ENCODE data around the gene TBX21.

DNA sequence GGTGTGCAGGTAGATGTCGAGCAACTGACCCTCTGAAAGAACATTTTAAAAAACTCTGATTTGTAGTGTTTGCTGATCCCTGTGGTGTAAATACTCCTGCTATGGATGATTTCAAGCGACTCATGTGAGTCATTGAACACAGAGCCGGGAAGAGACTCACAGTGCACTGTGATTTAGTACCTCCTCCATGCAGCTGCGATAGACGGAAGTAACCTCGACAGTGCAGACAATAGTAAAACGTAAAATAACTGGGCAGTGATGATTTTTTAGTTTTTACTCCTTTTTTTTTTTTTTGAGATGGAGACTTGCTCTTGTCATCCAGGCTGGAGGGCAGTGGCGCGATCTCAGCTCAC lies 8.7 kb downstream of the TBX21 start:
- TF ChIP-seq, protein P1, sequence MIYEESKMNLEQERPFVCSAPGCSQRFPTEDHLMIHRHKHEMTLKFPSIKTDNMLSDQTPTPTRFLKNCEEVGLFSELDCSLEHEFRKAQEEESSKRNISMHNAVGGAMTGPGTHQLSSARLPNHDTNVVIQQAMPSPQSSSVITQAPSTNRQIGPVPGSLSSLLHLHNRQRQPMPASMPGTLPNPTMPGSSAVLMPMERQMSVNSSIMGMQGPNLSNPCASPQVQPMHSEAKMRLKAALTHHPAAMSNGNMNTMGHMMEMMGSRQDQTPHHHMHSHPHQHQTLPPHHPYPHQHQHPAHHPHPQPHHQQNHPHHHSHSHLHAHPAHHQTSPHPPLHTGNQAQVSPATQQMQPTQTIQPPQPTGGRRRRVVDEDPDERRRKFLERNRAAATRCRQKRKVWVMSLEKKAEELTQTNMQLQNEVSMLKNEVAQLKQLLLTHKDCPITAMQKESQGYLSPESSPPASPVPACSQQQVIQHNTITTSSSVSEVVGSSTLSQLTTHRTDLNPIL (CRISPR knock-in tag; IDR thresholded peaks at IDR 0.05; ENCODE audit: low read depth), result no peak
- TF ChIP-seq, protein P2, sequence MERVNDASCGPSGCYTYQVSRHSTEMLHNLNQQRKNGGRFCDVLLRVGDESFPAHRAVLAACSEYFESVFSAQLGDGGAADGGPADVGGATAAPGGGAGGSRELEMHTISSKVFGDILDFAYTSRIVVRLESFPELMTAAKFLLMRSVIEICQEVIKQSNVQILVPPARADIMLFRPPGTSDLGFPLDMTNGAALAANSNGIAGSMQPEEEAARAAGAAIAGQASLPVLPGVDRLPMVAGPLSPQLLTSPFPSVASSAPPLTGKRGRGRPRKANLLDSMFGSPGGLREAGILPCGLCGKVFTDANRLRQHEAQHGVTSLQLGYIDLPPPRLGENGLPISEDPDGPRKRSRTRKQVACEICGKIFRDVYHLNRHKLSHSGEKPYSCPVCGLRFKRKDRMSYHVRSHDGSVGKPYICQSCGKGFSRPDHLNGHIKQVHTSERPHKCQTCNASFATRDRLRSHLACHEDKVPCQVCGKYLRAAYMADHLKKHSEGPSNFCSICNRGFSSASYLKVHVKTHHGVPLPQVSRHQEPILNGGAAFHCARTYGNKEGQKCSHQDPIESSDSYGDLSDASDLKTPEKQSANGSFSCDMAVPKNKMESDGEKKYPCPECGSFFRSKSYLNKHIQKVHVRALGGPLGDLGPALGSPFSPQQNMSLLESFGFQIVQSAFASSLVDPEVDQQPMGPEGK (CRISPR knock-in tag; IDR thresholded peaks at IDR 0.05; ENCODE audit: borderline replicate concordance), result no peak
- TF ChIP-seq ZNF8 (CRISPR knock-in tag; IDR thresholded peaks at IDR 0.05), result no peak
- no peak for TF ChIP-seq TOX (CRISPR knock-in tag; IDR thresholded peaks at IDR 0.05; ENCODE audit: borderline replicate concordance)
- TF ChIP-seq ZFP3 (CRISPR knock-in tag; IDR thresholded peaks at IDR 0.05), result no peak
- no peak for TF ChIP-seq ZFP30 (CRISPR knock-in tag; IDR thresholded peaks at IDR 0.05)
- TF ChIP-seq ARNTL (CRISPR knock-in tag; IDR thresholded peaks at IDR 0.05; ENCODE audit: borderline replicate concordance, low read depth), result no peak
- no peak for TF ChIP-seq RARB (CRISPR knock-in tag; IDR thresholded peaks at IDR 0.05)
- no peak for TF ChIP-seq GLIS3 (CRISPR knock-in tag; IDR thresholded peaks at IDR 0.05)
- no peak for TF ChIP-seq BACH2 (CRISPR knock-in tag; IDR thresholded peaks at IDR 0.05; ENCODE audit: borderline replicate concordance)

Data from SK-N-SH treated with all-trans-retinoic acid at 6 μM for 48 hours (cell line).